ENCODE data around the gene PMFBP1. TPM values are rescaled to one million over a fixed set of nuclear protein-coding genes. Genes with fewer than 3 reads are reported as not detected.

PMFBP1 gene
- total RNA-seq, 1 experiment from 2014 or later, result 5.6 TPM

DNA sequence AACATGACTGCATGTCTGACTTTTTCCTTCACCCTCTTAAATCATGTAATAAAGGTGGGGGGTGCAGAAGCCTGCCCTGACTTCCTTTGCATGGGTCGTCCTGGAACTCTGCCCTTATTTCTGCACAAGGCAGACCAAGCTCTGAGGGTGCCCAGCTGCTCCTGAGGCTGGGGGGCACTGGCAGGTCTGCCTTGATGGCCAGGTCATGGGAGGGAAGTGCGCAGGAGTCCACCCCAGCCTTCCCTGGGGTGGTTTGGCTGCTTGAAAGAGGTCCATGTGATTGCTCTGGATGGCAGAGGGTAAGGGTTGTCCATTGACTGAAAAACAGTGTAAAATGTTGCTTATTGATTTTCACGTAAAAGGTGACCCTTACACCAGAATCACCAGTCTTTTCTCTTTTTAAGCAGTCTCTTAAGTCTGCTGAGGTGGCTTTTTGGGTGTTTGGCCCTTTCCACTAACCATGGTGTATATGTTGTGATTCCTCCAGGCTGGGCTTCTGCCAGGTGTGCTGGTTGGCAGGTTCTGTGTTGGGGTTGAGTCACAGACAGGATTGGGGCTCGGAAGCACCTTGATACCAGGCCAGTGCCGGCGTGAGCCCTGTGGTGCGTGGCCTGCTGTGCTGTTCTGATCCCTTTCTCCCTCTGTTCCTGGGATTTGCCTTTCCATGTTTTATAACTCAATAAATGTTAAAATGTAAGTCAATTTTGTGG lies 58.9 kb downstream of the PMFBP1 start:
- TF ChIP-seq SRF (IDR thresholded peaks at IDR 0.05; ENCODE audit: low read depth) (no peak), SP1 (IDR thresholded peaks at IDR 0.05; ENCODE audit: low read depth) (no peak)
- TF ChIP-seq, protein P1, sequence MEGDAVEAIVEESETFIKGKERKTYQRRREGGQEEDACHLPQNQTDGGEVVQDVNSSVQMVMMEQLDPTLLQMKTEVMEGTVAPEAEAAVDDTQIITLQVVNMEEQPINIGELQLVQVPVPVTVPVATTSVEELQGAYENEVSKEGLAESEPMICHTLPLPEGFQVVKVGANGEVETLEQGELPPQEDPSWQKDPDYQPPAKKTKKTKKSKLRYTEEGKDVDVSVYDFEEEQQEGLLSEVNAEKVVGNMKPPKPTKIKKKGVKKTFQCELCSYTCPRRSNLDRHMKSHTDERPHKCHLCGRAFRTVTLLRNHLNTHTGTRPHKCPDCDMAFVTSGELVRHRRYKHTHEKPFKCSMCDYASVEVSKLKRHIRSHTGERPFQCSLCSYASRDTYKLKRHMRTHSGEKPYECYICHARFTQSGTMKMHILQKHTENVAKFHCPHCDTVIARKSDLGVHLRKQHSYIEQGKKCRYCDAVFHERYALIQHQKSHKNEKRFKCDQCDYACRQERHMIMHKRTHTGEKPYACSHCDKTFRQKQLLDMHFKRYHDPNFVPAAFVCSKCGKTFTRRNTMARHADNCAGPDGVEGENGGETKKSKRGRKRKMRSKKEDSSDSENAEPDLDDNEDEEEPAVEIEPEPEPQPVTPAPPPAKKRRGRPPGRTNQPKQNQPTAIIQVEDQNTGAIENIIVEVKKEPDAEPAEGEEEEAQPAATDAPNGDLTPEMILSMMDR (IDR thresholded peaks at IDR 0.05 in 2 of 3, conservative IDR thresholded peaks at IDR 0.05 in 1 of 3; ENCODE audit: borderline replicate concordance in 1 of 3, insufficient read depth in 1 of 3, low read depth in 2 of 3, low read length in 2 of 3), result no peak
- no peak overlapping the region for H3K27ac ChIP-seq (ENCODE audit: low read depth, low read length)
- H2AFZ ChIP-seq (ENCODE audit: low read depth, low read length, poor library complexity, severe bottlenecking), result no peak overlapping the region
- intact Hi-C loops (cut with micrococcal nuclease), result no loop called here
- ATAC-seq (no peak), DNase-seq (ENCODE audit: low read depth, low spot score) (no peak)
- H3K79me2 ChIP-seq (ENCODE audit: insufficient read depth, low read length), result no peaks in the 10 kb centered on the region
- no peaks in the 10 kb centered on the region for H3K9me3 ChIP-seq (ENCODE audit: control insufficient read depth in 1 of 2, insufficient read depth in 1 of 2, low read depth in 1 of 2, low read length in 2 of 2)
- no peak overlapping the region for H3K4me2 ChIP-seq (ENCODE audit: low read length)
- BruUV-seq (replicated peaks), result no TSS peak
- H3K4me3 ChIP-seq (replicated peaks in 1 of 2; ENCODE audit: low read depth in 1 of 2, low read length in 2 of 2), result no peak overlapping the region
- H3K9ac ChIP-seq (ENCODE audit: low read length), result no peak overlapping the region
- ChIA-PET POLR2A (no interaction called here), RAD21 (ENCODE audit: low non-redundant PET in 1 of 2, low total read pairs in 2 of 2, uncharacterized antibody in 2 of 2, unreplicated experiment in 2 of 2) (no interaction called here), CTCF (no interaction called here)
- no peaks in the 10 kb centered on the region for H4K20me1 ChIP-seq (ENCODE audit: insufficient read depth)
- H3K9me2 ChIP-seq (ENCODE audit: insufficient read depth), result no peaks in the 10 kb centered on the region
- no peaks in the 10 kb centered on the region for H3K27me3 ChIP-seq (ENCODE audit: insufficient read depth, low read length)
- peaks cover 17 to 21% of the 10 kb centered on the region in 2 experiments; a peak in 3 of 4 replicates for H3K36me3 ChIP-seq (ENCODE audit: control insufficient read depth in 1 of 2, insufficient read depth in 2 of 2, low read length in 2 of 2)
- H3K4me1 ChIP-seq (ENCODE audit: control insufficient read depth in 1 of 2, insufficient read depth in 2 of 2, low read length in 2 of 2), result no peaks in the 10 kb centered on the region

DNA sequence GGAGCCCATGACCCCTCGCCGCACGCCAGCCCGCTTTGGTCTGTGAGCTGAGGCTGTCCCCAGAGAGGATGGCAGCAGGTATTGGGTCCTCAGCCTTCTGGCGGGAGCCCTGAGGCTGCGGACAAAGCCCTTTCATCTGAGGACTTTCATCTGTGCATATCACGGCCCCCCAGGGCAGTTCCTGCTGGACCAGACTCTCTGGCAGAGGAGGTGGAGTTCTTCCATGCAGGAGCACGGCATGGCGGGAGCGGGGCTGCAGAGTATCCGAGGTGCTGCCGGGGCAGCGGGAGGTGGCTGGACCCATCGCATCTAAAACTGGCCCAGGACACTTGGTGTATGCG lies 59.5 kb downstream of the PMFBP1 start:
- Histone ChIP-seq H3K9ac (ENCODE audit: low read length) (no peak overlapping the region), H3K27me3 (ENCODE audit: insufficient read depth, low read length) (no peaks in the 10 kb centered on the region), H3K4me1 (ENCODE audit: control insufficient read depth in 1 of 2, insufficient read depth in 2 of 2, low read length in 2 of 2) (no peaks in the 10 kb centered on the region), H3K9me3 (ENCODE audit: control insufficient read depth in 1 of 2, insufficient read depth in 1 of 2, low read depth in 1 of 2, low read length in 2 of 2) (no peaks in the 10 kb centered on the region), H4K20me1 (ENCODE audit: insufficient read depth) (no peaks in the 10 kb centered on the region), H2AFZ (ENCODE audit: low read depth, low read length, poor library complexity, severe bottlenecking) (no peak overlapping the region), H3K9me2 (ENCODE audit: insufficient read depth) (no peaks in the 10 kb centered on the region), H3K79me2 (ENCODE audit: insufficient read depth, low read length) (no peaks in the 10 kb centered on the region), H3K27ac (ENCODE audit: low read depth, low read length) (no peak overlapping the region), H3K4me3 (replicated peaks in 1 of 2; ENCODE audit: low read depth in 1 of 2, low read length in 2 of 2) (no peak overlapping the region), H3K4me2 (ENCODE audit: low read length) (no peak overlapping the region), H3K36me3 (ENCODE audit: control insufficient read depth in 1 of 2, insufficient read depth in 2 of 2, low read length in 2 of 2) (peaks cover 21 to 25% of the 10 kb centered on the region in 2 experiments; a peak in 3 of 4 replicates)
- POLR2A ChIA-PET, result no interaction called here
- CTCF ChIA-PET, result no interaction called here
- intact Hi-C loops (cut with micrococcal nuclease), result no loop called here
- TF ChIP-seq SIN3A (IDR thresholded peaks at IDR 0.05; ENCODE audit: low read depth) (no peak), JUND (IDR thresholded peaks at IDR 0.05) (no peak), POLR2A (IDR thresholded peaks at IDR 0.05; ENCODE audit: borderline replicate concordance, extremely low read depth, insufficient read depth, insufficient read length) (no peak)
- RAD21 ChIA-PET (ENCODE audit: low non-redundant PET in 1 of 2, low total read pairs in 2 of 2, uncharacterized antibody in 2 of 2, unreplicated experiment in 2 of 2), result no interaction called here
- no peak for DNase-seq (ENCODE audit: low read depth, low spot score)
- no peak for ATAC-seq
- BruUV-seq (replicated peaks), result no TSS peak

Data from HCT116 (cell line).